Activated T-helper 17 cell treated with anti-CD3 and anti-CD28 coated beads, Interleukin-2, amount 50 U/mL, for 72 hours (primary cell): ENCODE results near the gene RHBDF1. TPM values are rescaled to one million over a fixed set of nuclear protein-coding genes. Genes with fewer than 3 reads are reported as not detected.
"Not testable (repeated sequence)": the region's sequence is repeated elsewhere in the genome, so short reads cannot be mapped to it uniquely, and the experiment has no call there.

Experiments used
- ATAC-seq: fragments of 150-1000 bp; cut with Tn5 transposase; replicated peaks from 2 replicates; pipeline ENCODE4 v1.10.0; 2021; ENCODE audit warnings: mild to moderate bottlenecking, moderate library complexity
- H3K27ac Mint-ChIP-seq: one replicate; pipeline ENCODE4 v1.8.0; 2022; ENCODE audit warnings: mixed read lengths
- H3K27me3 Mint-ChIP-seq: one replicate; pipeline ENCODE4 v1.8.0; 2022; ENCODE audit warnings: mixed read lengths
- H3K36me3 Mint-ChIP-seq: one replicate; pipeline ENCODE4 v1.8.0; 2022; ENCODE audit warnings: low read depth, mild to moderate bottlenecking, mixed read lengths
- H3K4me1 Mint-ChIP-seq: one replicate; pipeline ENCODE4 v1.8.0; 2022; ENCODE audit warnings: mixed read lengths
- H3K4me3 Mint-ChIP-seq: one replicate; pipeline ENCODE4 v1.8.0; 2022; ENCODE audit warnings: mild to moderate bottlenecking, mixed read lengths
- H3K9me3 Mint-ChIP-seq: one replicate; pipeline ENCODE4 v1.8.0; 2022; ENCODE audit warnings: mixed read lengths
- total RNA-seq, 2 donors: library from RNA; stranded (reverse); gene quantifications; one replicate each; pipeline ENCODE4 v1.2.3, GENCODE V29; 2022

RHBDF1 gene
- total RNA-seq, 2 donors from 2014 or later = 0.24 TPM; not detected in 1

GRCh38 chr16:45454-45853 lies 27.0 kb downstream of the RHBDF1 start:
- Mint-ChIP-seq H3K36me3 (peaks cover 94% of the 10 kb centered on the region), H3K27ac (no peak overlapping the region)

GRCh38 chr16:44655-45054 lies 27.8 kb downstream of the RHBDF1 start:
- no peak for ATAC-seq
- Mint-ChIP-seq H3K4me1 (peaks cover 6% of the 10 kb centered on the region), H3K36me3 (peaks cover 86% of the 10 kb centered on the region), H3K4me3 (no peak overlapping the region), H3K9me3 (no peaks in the 10 kb centered on the region), H3K27ac (no peak overlapping the region), H3K27me3 (no peaks in the 10 kb centered on the region)

More at GRCh38 chr16:45454-45853, 27.0 kb downstream of the RHBDF1 start:
- Mint-ChIP-seq H3K9me3 (no peaks in the 10 kb centered on the region), H3K27me3 (no peaks in the 10 kb centered on the region), H3K4me3 (no peak overlapping the region), H3K4me1 (peaks cover 11% of the 10 kb centered on the region)
- no peak for ATAC-seq

DNA sequence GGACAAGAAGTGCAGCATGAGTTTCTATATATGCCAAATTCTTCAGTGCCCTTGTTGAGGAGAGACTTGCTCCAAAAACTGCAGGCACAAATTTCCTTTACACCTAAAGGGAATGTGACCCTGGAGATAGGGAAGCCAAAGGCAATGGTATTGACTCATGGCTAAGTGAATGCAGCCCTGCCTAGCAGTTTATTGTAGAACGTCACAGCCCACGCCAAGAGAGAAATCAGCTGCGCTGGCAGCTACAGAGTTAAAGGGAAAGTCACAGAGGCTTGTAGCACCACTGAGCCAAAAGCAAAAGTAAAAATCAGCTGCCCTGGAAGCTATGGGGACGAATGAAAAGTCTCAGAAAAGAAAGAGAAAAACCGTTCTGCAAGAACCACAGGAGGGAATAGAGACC lies 29.1 kb downstream of the RHBDF1 start:
- no peaks in the 10 kb centered on the region for H3K27me3 Mint-ChIP-seq
- H3K9me3 Mint-ChIP-seq = no peaks in the 10 kb centered on the region
- H3K4me1 Mint-ChIP-seq = peaks cover 10% of the 10 kb centered on the region
- no peak overlapping the region for H3K27ac Mint-ChIP-seq
- H3K4me3 Mint-ChIP-seq = no peak overlapping the region
- H3K36me3 Mint-ChIP-seq = peaks cover 78% of the 10 kb centered on the region
- no peak for ATAC-seq

- Mint-ChIP-seq H3K4me3 (no peak overlapping the region), H3K27ac (no peak overlapping the region), H3K9me3 (no peaks in the 10 kb centered on the region), H3K36me3 (peaks cover 72% of the 10 kb centered on the region), H3K27me3 (no peaks in the 10 kb centered on the region), H3K4me1 (peaks cover 10% of the 10 kb centered on the region)
- no peak for ATAC-seq
Measured at GRCh38 chr16:42691-43090, 29.7 kb downstream of the RHBDF1 start.

DNA sequence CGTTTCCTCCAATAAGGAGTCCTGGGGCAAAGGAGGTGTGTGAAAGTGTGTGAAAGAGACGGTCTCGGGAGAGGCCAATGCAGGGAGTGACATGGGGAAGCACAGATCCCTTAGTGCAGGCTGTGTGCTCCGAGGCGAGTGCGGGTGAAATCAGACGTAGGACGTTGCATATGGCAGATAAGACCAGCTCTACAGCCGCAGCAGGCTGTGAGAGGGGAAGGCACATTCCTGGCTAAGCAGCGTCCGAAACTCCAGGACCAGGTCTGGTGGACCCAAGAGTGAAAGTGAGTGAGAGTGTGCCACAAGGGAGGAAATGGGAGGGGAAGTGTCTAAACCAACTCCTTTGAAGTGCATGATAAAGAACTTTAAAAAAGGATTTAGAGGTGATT lies 30.4 kb downstream of the RHBDF1 start:
- Mint-ChIP-seq H3K4me1 (peaks cover 10% of the 10 kb centered on the region), H3K9me3 (no peaks in the 10 kb centered on the region), H3K27me3 (no peaks in the 10 kb centered on the region), H3K4me3 (no peak overlapping the region), H3K27ac (no peak overlapping the region), H3K36me3 (peaks cover 66% of the 10 kb centered on the region)
- ATAC-seq = no peak

- no peak overlapping the region for H3K4me3 Mint-ChIP-seq
- no peaks in the 10 kb centered on the region for H3K9me3 Mint-ChIP-seq
- H3K27me3 Mint-ChIP-seq = no peaks in the 10 kb centered on the region
- no peak for ATAC-seq
- H3K4me1 Mint-ChIP-seq = peaks cover 10% of the 10 kb centered on the region
- H3K27ac Mint-ChIP-seq = no peak overlapping the region
- peaks cover 61% of the 10 kb centered on the region for H3K36me3 Mint-ChIP-seq
Measured at GRCh38 chr16:41439-42068, 30.9 kb downstream of the RHBDF1 start.

- peaks cover 37% of the 10 kb centered on the region for H3K36me3 Mint-ChIP-seq
- no peak overlapping the region for H3K4me3 Mint-ChIP-seq
- peak overlapping the region; percentile 70 for H3K27ac Mint-ChIP-seq
- ATAC-seq = peak; percentile 93
- no peaks in the 10 kb centered on the region for H3K9me3 Mint-ChIP-seq
- H3K4me1 Mint-ChIP-seq = peaks cover 17% of the 10 kb centered on the region
- no peaks in the 10 kb centered on the region for H3K27me3 Mint-ChIP-seq
Measured at GRCh38 chr16:38941-39892, 33.2 kb downstream of the RHBDF1 start.

- Mint-ChIP-seq H3K36me3 (peaks cover 27% of the 10 kb centered on the region), H3K4me1 (peaks cover 19% of the 10 kb centered on the region)
- not testable (repeated sequence) for H3K4me3 Mint-ChIP-seq, ATAC-seq, H3K27ac Mint-ChIP-seq, H3K9me3 Mint-ChIP-seq, H3K27me3 Mint-ChIP-seq
Measured at GRCh38 chr16:38206-38605, 34.2 kb downstream of the RHBDF1 start.

GRCh38 chr16:37511-37910 lies 34.9 kb downstream of the RHBDF1 start:
- H3K4me1 Mint-ChIP-seq = peaks cover 19% of the 10 kb centered on the region
- no peak overlapping the region for H3K27ac Mint-ChIP-seq
- H3K27me3 Mint-ChIP-seq = no peaks in the 10 kb centered on the region
- no peak overlapping the region for H3K4me3 Mint-ChIP-seq
- H3K36me3 Mint-ChIP-seq = peaks cover 20% of the 10 kb centered on the region
- ATAC-seq = no peak
- no peaks in the 10 kb centered on the region for H3K9me3 Mint-ChIP-seq

- no peaks in the 10 kb centered on the region for H3K9me3 Mint-ChIP-seq
- no peaks in the 10 kb centered on the region for H3K27me3 Mint-ChIP-seq
- ATAC-seq = no peak
- H3K4me1 Mint-ChIP-seq = peaks cover 12% of the 10 kb centered on the region
- peaks cover 10% of the 10 kb centered on the region for H3K36me3 Mint-ChIP-seq
- H3K4me3 Mint-ChIP-seq = no peak overlapping the region
- no peak overlapping the region for H3K27ac Mint-ChIP-seq
Measured at GRCh38 chr16:36336-36984, 36.0 kb downstream of the RHBDF1 start.

DNA sequence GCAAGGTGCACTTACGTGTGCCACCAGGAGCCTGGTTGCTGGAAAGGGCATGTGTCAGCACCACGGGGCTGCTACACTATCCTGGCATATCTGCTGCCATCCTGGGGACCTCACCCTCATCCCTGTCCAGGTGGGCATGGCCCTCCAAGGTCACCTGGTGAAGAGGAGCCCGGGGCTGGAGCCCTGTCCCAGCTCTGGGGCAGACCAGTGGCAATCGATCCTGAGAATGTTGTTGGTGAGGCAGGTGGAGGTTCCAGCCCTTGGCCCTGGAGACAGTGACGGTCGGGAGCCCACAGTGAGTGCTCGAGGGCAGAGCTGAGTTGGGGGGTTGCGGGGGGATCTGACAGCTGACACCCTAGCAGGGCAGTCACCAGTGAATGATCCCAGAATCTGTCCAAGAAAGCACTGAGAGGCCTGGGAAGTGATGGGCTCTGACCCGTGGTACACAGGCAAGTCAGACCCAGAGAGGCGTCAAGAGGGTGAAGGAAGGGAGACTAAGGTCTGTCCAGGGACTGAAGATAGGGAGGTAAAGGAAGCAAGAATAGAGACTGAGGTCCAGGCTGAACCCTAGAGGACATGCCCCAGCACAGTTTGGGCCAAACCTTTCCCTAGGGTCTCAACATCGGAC lies 36.6 kb downstream of the RHBDF1 start:
- H3K27ac Mint-ChIP-seq = no peak overlapping the region
- no peak for ATAC-seq
- no peaks in the 10 kb centered on the region for H3K27me3 Mint-ChIP-seq
- peaks cover 12% of the 10 kb centered on the region for H3K4me1 Mint-ChIP-seq
- no peaks in the 10 kb centered on the region for H3K9me3 Mint-ChIP-seq
- no peak overlapping the region for H3K4me3 Mint-ChIP-seq
- H3K36me3 Mint-ChIP-seq = peaks cover 6% of the 10 kb centered on the region

DNA sequence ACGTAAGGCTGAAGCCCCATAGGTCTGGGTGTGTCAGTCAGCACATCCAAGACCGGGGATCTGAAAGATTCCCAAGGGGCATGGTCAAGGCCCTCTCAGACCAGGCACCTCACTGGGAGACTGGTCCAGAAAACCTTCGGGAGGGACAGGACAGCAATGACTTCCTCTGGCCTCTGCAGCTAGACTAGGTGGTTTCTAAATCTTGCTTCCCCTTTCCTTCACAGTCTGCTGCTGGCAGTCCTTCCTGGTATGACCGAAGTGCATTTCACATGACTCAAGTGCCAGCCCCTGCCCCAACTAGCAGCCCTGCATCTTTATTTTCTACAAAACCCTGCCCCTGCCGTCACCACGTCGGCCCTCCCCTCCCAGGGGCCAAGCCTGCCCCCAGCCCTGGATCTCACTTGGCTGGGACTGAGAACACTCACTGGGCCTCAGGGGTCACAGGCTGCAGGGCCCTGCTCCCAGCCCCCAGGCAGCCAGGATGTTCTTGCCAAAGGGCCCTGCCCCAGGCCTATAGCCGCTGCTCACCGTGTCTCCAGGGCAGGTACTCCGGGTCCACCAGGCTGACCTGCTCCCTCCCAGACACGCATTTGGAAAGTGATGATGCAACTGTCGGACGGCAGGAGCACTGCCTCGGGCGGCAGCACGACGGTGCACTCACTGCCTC lies 37.3 kb downstream of the RHBDF1 start:
- Mint-ChIP-seq H3K9me3 (no peaks in the 10 kb centered on the region), H3K4me3 (no peak overlapping the region), H3K4me1 (peaks cover 12% of the 10 kb centered on the region), H3K27ac (peak overlapping the region; percentile 55), H3K36me3 (peaks cover 6% of the 10 kb centered on the region), H3K27me3 (no peaks in the 10 kb centered on the region)
- no peak for ATAC-seq

GRCh38 chr16:34648-34987 lies 37.8 kb downstream of the RHBDF1 start:
- Mint-ChIP-seq H3K36me3 (peaks cover 5% of the 10 kb centered on the region), H3K27ac (peak overlapping the region; percentile 55), H3K9me3 (no peaks in the 10 kb centered on the region), H3K27me3 (no peaks in the 10 kb centered on the region), H3K4me1 (peaks cover 12% of the 10 kb centered on the region), H3K4me3 (no peak overlapping the region)
- ATAC-seq = no peak
